CD4-positive, CD25-positive, alpha-beta regulatory T cell (primary cell): Measurements from ENCODE around the gene ACSF3. TPM values are rescaled to one million over a fixed set of nuclear protein-coding genes. Genes with fewer than 3 reads are reported as not detected.

Experiments
- ATAC-seq, 2 donors: fragments of 150-1000 bp; cut with Tn5 transposase; one replicate each; pipeline ENCODE4 v1.10.0; 2021; ENCODE audit warnings: low read depth in 2 of 2, moderate number of reproducible peaks in 2 of 2, moderate library complexity in 1 of 2
- DNase-seq, 3 donors: peaks; one replicate each; pipeline versions ENCODE4 v3.0.0 to v3.0.0-alpha.2; 2012 to 2022; ENCODE audit warnings: mixed read lengths in 1 of 3
- H3K27ac ChIP-seq: one replicate; pipeline ENCODE4 v1.7.0; 2013; ENCODE audit warnings: mild to moderate bottlenecking, low read length; ENCODE audit not compliant: insufficient read depth, poor library complexity, severe bottlenecking
- H3K27me3 ChIP-seq: one replicate; pipeline ENCODE4 v1.7.0; 2013; ENCODE audit warnings: low read length; ENCODE audit not compliant: control insufficient read depth, insufficient read depth
- H3K36me3 ChIP-seq: one replicate; pipeline ENCODE4 v1.7.0; 2013; ENCODE audit warnings: mild to moderate bottlenecking, low read length, moderate library complexity; ENCODE audit not compliant: control insufficient read depth, insufficient read depth
- H3K4me1 ChIP-seq: 2 replicates; pipeline ENCODE4 v1.7.0; 2013; ENCODE audit warnings: mild to moderate bottlenecking, low read length; ENCODE audit not compliant: insufficient read depth, control insufficient read depth, poor library complexity, severe bottlenecking
- H3K4me3 ChIP-seq: one replicate; pipeline ENCODE4 v1.7.0; 2013; ENCODE audit warnings: low read depth, mild to moderate bottlenecking, low read length, moderate library complexity
- H3K9me3 ChIP-seq, 2 experiments: 1 replicate in 1 of 2; 2 replicates in 1 of 2; pipeline ENCODE4 v1.7.0; 2013; ENCODE audit warnings: low read length in 2 of 2, mild to moderate bottlenecking in 1 of 2, moderate library complexity in 1 of 2; ENCODE audit not compliant: control insufficient read depth in 2 of 2
- H3K27ac Mint-ChIP-seq, 3 donors: one replicate each; pipeline ENCODE4 v1.8.0; 2020 to 2022; ENCODE audit warnings: mild to moderate bottlenecking in 3 of 3, mixed read lengths in 3 of 3, moderate library complexity in 2 of 3
- H3K27me3 Mint-ChIP-seq: one replicate; pipeline ENCODE4 v1.8.0; 2022; ENCODE audit warnings: mild to moderate bottlenecking, mixed read lengths
- H3K36me3 Mint-ChIP-seq: one replicate; pipeline ENCODE4 v1.8.0; 2020; ENCODE audit warnings: mixed read lengths
- H3K4me1 Mint-ChIP-seq, 4 donors: one replicate each; pipeline ENCODE4 v1.8.0; 2020 to 2022; ENCODE audit warnings: mixed read lengths in 4 of 4, mild to moderate bottlenecking in 1 of 4
- H3K4me3 Mint-ChIP-seq, 4 donors: one replicate each; pipeline ENCODE4 v1.8.0; 2020 to 2022; ENCODE audit warnings: mild to moderate bottlenecking in 4 of 4, mixed read lengths in 4 of 4, moderate library complexity in 3 of 4
- H3K9me3 Mint-ChIP-seq, 7 donors: one replicate each; pipeline ENCODE4 v1.8.0; 2020 to 2022; ENCODE audit warnings: mixed read lengths in 7 of 7, mild to moderate bottlenecking in 3 of 7, moderate library complexity in 2 of 7
- polyA plus RNA-seq, 4 donors: library from polyadenylated mRNA; unstranded; fragments of 300-500 nt; fragmentation: Illumina TruSeq; gene quantifications; one replicate each; pipeline ENCODE4 v1.2.3, GENCODE V29; 2021
- total RNA-seq: library from RNA; stranded (reverse); gene quantifications from one replicate; pipeline ENCODE4 v1.2.3, GENCODE V29; 2022

The ACSF3 gene
- total and polyA plus RNA-seq, 5 donors from 2014 or later: 24.1 to 56.3 (median 29.1) TPM

DNA sequence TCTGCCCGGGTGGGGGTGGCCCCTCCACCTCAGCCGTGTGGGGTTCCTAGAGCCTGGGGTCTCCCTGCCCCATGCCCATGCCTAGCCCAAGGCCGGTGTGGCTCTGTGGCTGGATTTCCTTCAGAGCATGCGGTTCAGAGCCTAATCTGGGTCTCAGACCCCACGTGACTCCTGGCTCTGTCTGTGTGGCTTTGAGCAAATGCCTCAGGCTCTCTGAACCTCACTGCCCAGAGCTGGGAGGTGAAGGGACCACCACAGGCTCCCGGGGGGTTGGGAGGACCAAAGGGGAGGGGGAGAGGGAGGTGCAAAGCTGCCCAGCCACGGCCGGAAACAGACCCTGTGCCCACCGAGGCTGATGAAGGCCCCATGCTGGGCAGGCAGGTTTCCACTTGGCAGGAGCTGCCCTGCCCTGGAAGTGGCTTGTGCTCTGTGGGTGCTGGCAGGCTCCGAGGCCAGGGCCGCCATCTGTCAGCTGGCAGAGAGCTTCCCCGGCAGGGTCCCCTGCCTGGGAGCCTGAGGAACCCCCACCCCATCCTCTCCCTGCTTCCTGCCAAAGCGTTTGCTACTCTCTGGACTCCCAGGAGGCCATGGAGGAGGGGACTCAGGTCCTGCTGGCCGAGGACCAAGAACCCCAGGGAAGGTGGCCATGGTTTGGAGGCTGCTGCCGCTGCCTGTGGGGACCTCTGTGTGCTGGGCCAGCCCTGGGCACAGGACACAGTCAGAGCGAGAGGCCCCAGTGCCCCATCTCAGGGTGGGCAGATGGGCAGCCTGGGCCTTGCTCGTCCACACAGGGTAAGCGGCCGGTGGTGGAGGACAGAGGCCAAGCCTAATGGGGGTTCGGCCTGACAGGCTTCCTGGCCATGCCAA is 81.9 kb downstream of the ACSF3 start:
- Histone ChIP-seq H3K27ac (no peak overlapping the region), H3K27me3 (no peaks in the 10 kb centered on the region), H3K4me1 (peaks cover 10% of the 10 kb centered on the region), H3K9me3 (no peaks in the 10 kb centered on the region), H3K4me3 (no peak overlapping the region), H3K36me3 (no peaks in the 10 kb centered on the region)
- H3K9me3 Mint-ChIP-seq: peaks cover 0 to 1% (median 0%) of the 10 kb centered on the region in 7 donors
- peaks cover 0 to 6% (median 2%) of the 10 kb centered on the region in 4 donors for H3K4me1 Mint-ChIP-seq
- DNase-seq (no peak), ATAC-seq (no peak)
- H3K36me3 Mint-ChIP-seq: no peaks in the 10 kb centered on the region
- H3K27me3 Mint-ChIP-seq: no peaks in the 10 kb centered on the region
- H3K27ac Mint-ChIP-seq: no peak overlapping the region
- H3K4me3 Mint-ChIP-seq: no peak overlapping the region

DNA sequence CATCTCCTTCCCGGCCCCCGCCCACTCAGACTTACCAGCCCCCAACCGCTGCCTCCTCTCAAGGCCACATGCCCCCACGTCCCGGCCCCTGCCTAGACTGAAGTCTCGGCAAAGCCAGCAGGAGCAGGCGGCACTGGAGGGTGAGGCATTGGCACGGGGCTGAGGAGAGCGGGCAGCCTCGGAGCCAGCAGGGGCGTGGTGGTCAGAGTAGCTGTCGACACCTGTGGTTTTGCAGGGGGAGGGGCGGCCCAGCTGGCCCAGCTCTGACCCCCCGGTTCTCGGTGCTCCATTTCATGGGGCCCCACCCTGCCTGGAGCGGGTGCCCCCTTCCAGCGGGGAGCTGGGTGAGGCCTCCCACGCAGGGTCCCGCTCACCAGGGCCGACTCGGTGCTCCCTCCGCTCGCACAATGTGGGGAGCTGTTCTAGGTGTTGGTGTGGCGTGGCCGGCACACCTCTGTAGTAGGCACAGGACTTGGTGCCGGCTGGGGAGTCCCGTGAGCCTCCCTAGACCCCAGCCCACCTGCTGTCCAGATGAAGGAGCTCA is 82.6 kb downstream of the ACSF3 start:
- Histone ChIP-seq H3K27me3 (no peaks in the 10 kb centered on the region), H3K27ac (no peak overlapping the region), H3K9me3 (no peaks in the 10 kb centered on the region), H3K36me3 (no peaks in the 10 kb centered on the region), H3K4me1 (peaks cover 4% of the 10 kb centered on the region), H3K4me3 (no peak overlapping the region)
- no peaks in the 10 kb centered on the region for H3K4me1 Mint-ChIP-seq
- ATAC-seq (no peak), DNase-seq (no peak)
- no peaks in the 10 kb centered on the region for H3K36me3 Mint-ChIP-seq
- no peak overlapping the region for H3K27ac Mint-ChIP-seq
- peaks cover 0 to 1% (median 0%) of the 10 kb centered on the region in 7 donors for H3K9me3 Mint-ChIP-seq
- no peak overlapping the region for H3K4me3 Mint-ChIP-seq
- H3K27me3 Mint-ChIP-seq: no peaks in the 10 kb centered on the region

DNA sequence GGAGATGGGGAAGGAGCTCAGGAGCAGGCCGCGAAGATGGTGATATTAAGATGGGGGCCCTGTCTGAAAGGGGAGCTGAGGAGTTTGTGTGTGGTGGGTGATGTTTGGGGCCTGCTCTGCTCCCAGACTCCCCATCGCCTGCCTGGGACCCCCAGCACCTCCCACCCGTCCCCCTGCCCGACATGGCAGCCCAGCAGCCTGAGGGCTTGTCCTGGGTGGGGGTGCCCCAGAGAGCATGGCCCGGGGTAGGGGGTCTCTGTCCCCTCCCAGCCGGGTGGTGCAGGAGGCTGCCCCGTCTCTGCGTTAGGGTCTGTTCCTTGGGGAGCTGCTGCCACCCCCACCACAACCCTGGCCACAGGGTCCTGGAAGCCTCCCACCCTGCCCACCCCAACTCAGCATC is 83.1 kb downstream of the ACSF3 start:
- DNase-seq (no peak), ATAC-seq (no peak)
- no peak overlapping the region for H3K4me3 ChIP-seq
- H3K4me1 ChIP-seq: peaks cover 2% of the 10 kb centered on the region
- H3K27me3 Mint-ChIP-seq: no peaks in the 10 kb centered on the region
- H3K36me3 ChIP-seq: no peaks in the 10 kb centered on the region
- H3K27ac ChIP-seq: no peak overlapping the region
- H3K4me3 Mint-ChIP-seq: no peak overlapping the region
- H3K4me1 Mint-ChIP-seq: peaks cover 0 to 1% (median 0%) of the 10 kb centered on the region in 4 donors
- peaks cover 0 to 1% (median 0%) of the 10 kb centered on the region in 7 donors for H3K9me3 Mint-ChIP-seq
- no peaks in the 10 kb centered on the region for H3K36me3 Mint-ChIP-seq
- no peaks in the 10 kb centered on the region for H3K27me3 ChIP-seq
- H3K9me3 ChIP-seq: no peaks in the 10 kb centered on the region
- no peak overlapping the region for H3K27ac Mint-ChIP-seq

DNA sequence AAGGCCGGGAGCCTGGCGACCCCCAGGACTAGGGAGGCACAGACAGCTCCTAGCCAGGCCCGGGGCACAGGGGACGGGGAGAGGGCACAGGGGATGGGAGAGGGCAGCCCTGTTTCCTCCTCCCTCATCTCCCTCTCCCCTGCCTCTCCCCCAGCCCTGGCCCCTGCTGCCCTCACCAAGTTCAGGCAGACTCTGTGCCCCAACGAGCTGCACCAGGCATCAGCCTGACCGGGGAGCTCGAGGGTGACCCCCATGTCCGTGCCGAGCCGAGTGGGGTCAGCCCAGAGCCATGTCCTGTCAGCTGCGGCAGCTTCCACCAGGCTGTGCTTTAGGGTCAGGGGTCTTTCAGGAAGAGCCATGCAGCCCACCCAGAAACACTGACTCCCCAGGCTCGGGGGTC is 83.8 kb downstream of the ACSF3 start:
- Histone ChIP-seq H3K4me3 (no peak overlapping the region), H3K9me3 (no peaks in the 10 kb centered on the region), H3K27me3 (no peaks in the 10 kb centered on the region), H3K4me1 (no peaks in the 10 kb centered on the region), H3K36me3 (no peaks in the 10 kb centered on the region), H3K27ac (no peak overlapping the region)
- H3K4me3 Mint-ChIP-seq: no peak overlapping the region
- H3K36me3 Mint-ChIP-seq: no peaks in the 10 kb centered on the region
- peaks cover 0 to 4% (median 0%) of the 10 kb centered on the region in 4 donors for H3K4me1 Mint-ChIP-seq
- no peak overlapping the region for H3K27ac Mint-ChIP-seq
- H3K9me3 Mint-ChIP-seq: peaks cover 0 to 1% (median 0%) of the 10 kb centered on the region in 7 donors
- ATAC-seq (no peak), DNase-seq (no peak)
- no peaks in the 10 kb centered on the region for H3K27me3 Mint-ChIP-seq

DNA sequence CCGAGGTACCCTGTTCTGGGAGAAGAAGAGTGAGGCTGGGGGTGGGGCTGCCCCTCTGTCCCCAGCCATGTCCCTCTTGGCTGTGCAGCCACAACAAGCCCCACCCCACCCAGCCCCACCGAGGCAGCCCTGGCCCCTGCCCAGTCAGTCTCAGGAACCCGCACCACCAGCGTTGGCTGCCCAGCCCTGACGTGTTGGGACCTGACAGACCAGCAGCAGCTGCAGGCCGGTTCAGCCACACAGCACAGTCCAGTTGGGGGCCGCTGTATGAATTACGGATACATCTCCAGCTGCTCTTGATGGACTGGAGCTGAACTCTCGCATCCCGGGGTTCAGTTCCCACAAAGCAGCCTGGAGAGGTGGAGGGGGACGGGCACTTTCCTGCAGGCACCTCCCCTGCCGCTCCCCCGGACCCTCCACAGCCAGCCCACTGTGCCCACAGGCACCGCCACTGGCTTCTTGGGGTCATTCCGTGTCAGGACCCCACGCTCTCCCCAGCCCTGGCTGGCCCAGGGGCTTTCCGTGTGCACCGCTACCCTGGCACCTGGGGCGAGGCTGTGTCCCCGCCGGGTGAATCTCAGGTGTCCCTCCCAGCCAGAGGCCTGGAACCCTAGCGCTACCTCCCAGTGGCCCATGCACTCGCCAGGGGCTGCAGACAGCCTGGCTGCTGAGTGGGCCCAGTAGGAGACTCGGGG is 84.9 kb downstream of the ACSF3 start:
- Mint-ChIP-seq H3K4me3 (no peak overlapping the region), H3K4me1 (peaks cover 0 to 7% (median 0%) of the 10 kb centered on the region in 4 donors), H3K27ac (no peak overlapping the region), H3K36me3 (no peaks in the 10 kb centered on the region), H3K27me3 (no peaks in the 10 kb centered on the region), H3K9me3 (peaks cover 0 to 4% (median 0%) of the 10 kb centered on the region in 7 donors)
- Histone ChIP-seq H3K4me1 (no peaks in the 10 kb centered on the region), H3K4me3 (no peak overlapping the region), H3K36me3 (no peaks in the 10 kb centered on the region), H3K27me3 (no peaks in the 10 kb centered on the region), H3K27ac (no peak overlapping the region), H3K9me3 (no peaks in the 10 kb centered on the region)
- DNase-seq: no peak
- ATAC-seq: no peak

DNA sequence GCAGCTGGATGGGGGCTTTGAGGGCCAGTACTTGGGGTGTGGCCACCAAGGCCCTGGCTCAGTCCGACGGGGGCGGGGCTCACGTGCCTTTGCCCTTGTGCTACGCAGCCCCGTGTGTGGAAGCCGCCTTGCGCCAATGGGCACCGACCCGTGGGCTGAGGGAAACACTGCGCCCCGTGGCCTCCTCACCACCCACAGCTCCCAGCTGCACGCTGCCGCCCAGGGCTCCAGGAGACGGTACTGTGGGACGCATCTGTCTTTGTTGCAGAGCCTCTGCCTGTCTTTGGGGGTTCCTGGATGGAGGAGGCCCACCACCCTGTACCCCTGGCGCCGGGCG is 85.5 kb downstream of the ACSF3 start:
- peaks cover 0 to 7% (median 0%) of the 10 kb centered on the region in 4 donors for H3K4me1 Mint-ChIP-seq
- no peak overlapping the region for H3K4me3 Mint-ChIP-seq
- no peak overlapping the region for H3K4me3 ChIP-seq
- no peaks in the 10 kb centered on the region for H3K4me1 ChIP-seq
- H3K9me3 Mint-ChIP-seq: peaks cover 0 to 4% (median 0%) of the 10 kb centered on the region in 7 donors
- no peak overlapping the region for H3K27ac Mint-ChIP-seq
- DNase-seq (no peak), ATAC-seq (no peak)
- H3K27me3 Mint-ChIP-seq: no peaks in the 10 kb centered on the region
- H3K36me3 ChIP-seq: no peaks in the 10 kb centered on the region
- H3K9me3 ChIP-seq: no peaks in the 10 kb centered on the region
- H3K27me3 ChIP-seq: no peaks in the 10 kb centered on the region
- no peaks in the 10 kb centered on the region for H3K36me3 Mint-ChIP-seq
- H3K27ac ChIP-seq: no peak overlapping the region

DNA sequence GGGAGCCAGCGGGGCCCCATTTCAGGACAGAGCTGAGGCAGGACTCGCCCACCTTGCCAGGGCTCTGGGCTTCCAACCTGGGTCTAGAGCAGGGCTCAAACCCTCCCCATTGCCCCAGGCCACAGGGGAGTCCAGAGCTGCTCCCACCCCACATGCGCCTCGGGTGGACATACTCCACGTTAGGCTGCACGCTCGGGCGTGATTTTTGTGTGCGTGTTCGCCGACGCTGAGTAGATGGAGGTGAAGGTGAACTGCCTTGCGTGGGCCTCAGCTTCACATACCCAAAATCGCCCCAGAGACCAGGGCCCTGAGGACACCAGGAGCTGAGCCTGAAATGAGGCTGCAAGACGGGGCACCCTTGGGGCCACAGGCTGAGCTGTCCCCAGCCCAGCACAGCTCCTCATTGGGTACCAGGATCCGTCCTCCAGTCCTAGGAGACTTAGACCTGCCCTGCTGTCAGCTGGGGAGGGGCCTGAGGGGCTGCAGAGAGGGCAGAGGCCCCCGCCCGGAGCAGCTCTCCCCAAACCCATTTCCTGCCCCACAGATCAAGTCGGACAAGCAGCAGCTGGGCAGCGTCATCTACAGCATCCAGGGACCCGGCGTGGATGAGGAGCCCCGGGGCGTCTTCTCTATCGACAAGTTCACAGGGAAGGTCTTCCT is 86.1 kb downstream of the ACSF3 start:
- Mint-ChIP-seq H3K27me3 (no peaks in the 10 kb centered on the region), H3K9me3 (peaks cover 0 to 4% (median 0%) of the 10 kb centered on the region in 7 donors), H3K4me3 (no peak overlapping the region), H3K27ac (no peak overlapping the region), H3K4me1 (peaks cover 0 to 7% (median 0%) of the 10 kb centered on the region in 4 donors), H3K36me3 (no peaks in the 10 kb centered on the region)
- Histone ChIP-seq H3K9me3 (no peaks in the 10 kb centered on the region), H3K27me3 (no peaks in the 10 kb centered on the region), H3K4me1 (no peaks in the 10 kb centered on the region), H3K27ac (no peak overlapping the region), H3K4me3 (no peak overlapping the region), H3K36me3 (no peaks in the 10 kb centered on the region)
- ATAC-seq: no peak
- no peak for DNase-seq
